Activated naive CD4-positive, alpha-beta T cell treated with anti-CD3 and anti-CD28 coated beads for 36 hours (primary cell): Measurements from ENCODE around the gene RABGAP1L. TPM values are rescaled to one million over a fixed set of nuclear protein-coding genes. Genes with fewer than 3 reads are reported as not detected.

Source experiments
- CTCF ChIA-PET: fragments of 350-600 bp; sonication (Branson Sonifier 250); formaldehyde crosslinking; loops from one replicate; lab custom pipeline; 2021; ENCODE audit warnings: antibody characterized with exemption; lab: Charles Lee
- DNase-seq: peaks from one replicate; pipeline ENCODE4 v3.0.0-alpha.2; 2020
- H3K27ac Mint-ChIP-seq: one replicate; pipeline ENCODE4 v1.8.0; 2021; ENCODE audit warnings: mild to moderate bottlenecking, mixed read lengths
- H3K27me3 Mint-ChIP-seq: one replicate; pipeline ENCODE4 v1.8.0; 2021; ENCODE audit warnings: low read depth, mixed read lengths
- H3K36me3 Mint-ChIP-seq: one replicate; pipeline ENCODE4 v1.8.0; 2021; ENCODE audit warnings: low read depth, mixed read lengths
- H3K4me1 Mint-ChIP-seq: one replicate; pipeline ENCODE4 v1.8.0; 2021; ENCODE audit warnings: low read depth, mixed read lengths
- H3K4me3 Mint-ChIP-seq: one replicate; pipeline ENCODE4 v1.8.0; 2021; ENCODE audit warnings: mild to moderate bottlenecking, moderate library complexity, mixed read lengths
- H3K9me3 Mint-ChIP-seq: one replicate; pipeline ENCODE4 v1.8.0; 2021; ENCODE audit warnings: mixed read lengths
- intact Hi-C: fragments of 100-400 bp; cut with micrococcal nuclease; formaldehyde crosslinking; loops from one replicate; pipeline ENCODE4 v1.15.1; 2023
- total RNA-seq, 2 experiments: library from RNA; stranded (reverse); gene quantifications; one replicate each; pipeline ENCODE4 v1.2.3, GENCODE V29; 2021

RABGAP1L gene
- total RNA-seq, 2 experiments from 2014 or later, result 16.6 TPM

- no peaks in the 10 kb centered on the region for H3K27me3 Mint-ChIP-seq
- H3K27ac Mint-ChIP-seq, result no peak overlapping the region
- intact Hi-C loops, result loop anchor here (1.0 to 2.0 kb wide), 3 partner anchors 26 to 38 kb away; no protein-coding TSS in a partner anchor
These were observed 779.1 kb downstream of the RABGAP1L start for GRCh38 chr1:174938281-174939007.

GRCh38 chr1:174939775-174940545 is 780.6 kb downstream of the RABGAP1L start:
- H3K4me1 Mint-ChIP-seq, result peaks cover 7% of the 10 kb centered on the region
- DNase-seq, result no peak
- CTCF ChIA-PET, result interaction anchor here (0.6 to 1.6 kb wide), 5 partner anchors 13 to 688 kb away, joined by 3 to 6 read pairs (median 4); no protein-coding TSS in a partner anchor
- no peaks in the 10 kb centered on the region for H3K9me3 Mint-ChIP-seq
- no peak overlapping the region for H3K27ac Mint-ChIP-seq
- H3K4me3 Mint-ChIP-seq, result no peak overlapping the region
- H3K36me3 Mint-ChIP-seq, result no peaks in the 10 kb centered on the region
- intact Hi-C loops, result loop anchor here (2.0 kb wide), 1 partner anchor 37 kb away; no protein-coding TSS in a partner anchor
- no peaks in the 10 kb centered on the region for H3K27me3 Mint-ChIP-seq

More at GRCh38 chr1:174938281-174939007, 779.1 kb downstream of the RABGAP1L start:
- CTCF ChIA-PET, result interaction anchor here (1.0 to 1.6 kb wide), 2 partner anchors 15 to 40 kb away, joined by 3 to 4 read pairs; no protein-coding TSS in a partner anchor
- Mint-ChIP-seq H3K4me1 (peaks cover 7% of the 10 kb centered on the region), H3K36me3 (no peaks in the 10 kb centered on the region), H3K9me3 (no peaks in the 10 kb centered on the region), H3K4me3 (no peak overlapping the region)
- no peak for DNase-seq

GRCh38 chr1:174940646-174941175 is 781.4 kb downstream of the RABGAP1L start:
- Mint-ChIP-seq H3K36me3 (no peaks in the 10 kb centered on the region), H3K4me3 (no peak overlapping the region), H3K27ac (no peak overlapping the region), H3K9me3 (no peaks in the 10 kb centered on the region), H3K27me3 (no peaks in the 10 kb centered on the region), H3K4me1 (peaks cover 7% of the 10 kb centered on the region)
- intact Hi-C loops, result no loop called here
- CTCF ChIA-PET, result interaction anchor here (0.7 kb wide), 1 partner anchor 42 kb away, joined by 3 read pairs; no protein-coding TSS in a partner anchor
- DNase-seq, result no peak

- H3K9me3 Mint-ChIP-seq, result no peaks in the 10 kb centered on the region
- H3K36me3 Mint-ChIP-seq, result no peaks in the 10 kb centered on the region
- no peak overlapping the region for H3K27ac Mint-ChIP-seq
- no peak overlapping the region for H3K4me3 Mint-ChIP-seq
- intact Hi-C loops, result no loop called here
- DNase-seq, result no peak
- H3K4me1 Mint-ChIP-seq, result peaks cover 7% of the 10 kb centered on the region
- H3K27me3 Mint-ChIP-seq, result no peaks in the 10 kb centered on the region
- CTCF ChIA-PET, result interaction anchor here (0.7 kb wide), 1 partner anchor 12 kb away, joined by 5 read pairs; no protein-coding TSS in a partner anchor
These were observed 783.4 kb downstream of the RABGAP1L start for GRCh38 chr1:174942547-174943255.

GRCh38 chr1:174946031-174946430 is 786.7 kb downstream of the RABGAP1L start:
- H3K9me3 Mint-ChIP-seq, result no peaks in the 10 kb centered on the region
- no peaks in the 10 kb centered on the region for H3K27me3 Mint-ChIP-seq
- no peak overlapping the region for H3K27ac Mint-ChIP-seq
- no peak for DNase-seq
- CTCF ChIA-PET, result interaction anchor here (0.7 kb wide), 1 partner anchor 195 kb away, joined by 3 read pairs; no protein-coding TSS in a partner anchor
- no peaks in the 10 kb centered on the region for H3K4me1 Mint-ChIP-seq
- intact Hi-C loops, result no loop called here
- no peak overlapping the region for H3K4me3 Mint-ChIP-seq
- H3K36me3 Mint-ChIP-seq, result no peaks in the 10 kb centered on the region

GRCh38 chr1:174949061-174949460 is 789.7 kb downstream of the RABGAP1L start:
- CTCF ChIA-PET, result no interaction called here
- Mint-ChIP-seq H3K4me1 (peaks cover 4% of the 10 kb centered on the region), H3K9me3 (no peaks in the 10 kb centered on the region), H3K27me3 (no peaks in the 10 kb centered on the region), H3K27ac (no peak overlapping the region), H3K36me3 (no peaks in the 10 kb centered on the region), H3K4me3 (no peak overlapping the region)
- DNase-seq, result no peak
- intact Hi-C loops, result no loop called here

- no peaks in the 10 kb centered on the region for H3K9me3 Mint-ChIP-seq
These were observed 790.3 kb downstream of the RABGAP1L start for GRCh38 chr1:174949645-174950044.

GRCh38 chr1:174953285-174954072 is 794.2 kb downstream of the RABGAP1L start:
- Mint-ChIP-seq H3K9me3 (no peaks in the 10 kb centered on the region), H3K27ac (no peak overlapping the region), H3K27me3 (no peaks in the 10 kb centered on the region), H3K4me1 (peaks cover 24% of the 10 kb centered on the region), H3K4me3 (no peak overlapping the region), H3K36me3 (no peaks in the 10 kb centered on the region)
- intact Hi-C loops, result no loop called here
- CTCF ChIA-PET, result interaction anchor here (1.1 to 1.2 kb wide), 3 partner anchors 11 to 30 kb away, joined by 3 to 5 read pairs (median 3); no protein-coding TSS in a partner anchor
- no peak for DNase-seq

More at GRCh38 chr1:174949645-174950044, 790.3 kb downstream of the RABGAP1L start:
- DNase-seq, result no peak
- Mint-ChIP-seq H3K27me3 (no peaks in the 10 kb centered on the region), H3K4me3 (no peak overlapping the region), H3K36me3 (no peaks in the 10 kb centered on the region), H3K4me1 (peaks cover 6% of the 10 kb centered on the region), H3K27ac (no peak overlapping the region)
- intact Hi-C loops, result no loop called here
- CTCF ChIA-PET, result no interaction called here

- no peak overlapping the region for H3K27ac Mint-ChIP-seq
- H3K4me3 Mint-ChIP-seq, result no peak overlapping the region
- no peaks in the 10 kb centered on the region for H3K9me3 Mint-ChIP-seq
- peaks cover 25% of the 10 kb centered on the region for H3K4me1 Mint-ChIP-seq
- no peaks in the 10 kb centered on the region for H3K36me3 Mint-ChIP-seq
- no peak for DNase-seq
- CTCF ChIA-PET, result interaction anchor here (0.6 to 1.2 kb wide), 2 partner anchors 11 to 70 kb away, joined by 3 to 5 read pairs; no protein-coding TSS in a partner anchor
- H3K27me3 Mint-ChIP-seq, result no peaks in the 10 kb centered on the region
- intact Hi-C loops, result no loop called here
These were observed 794.7 kb downstream of the RABGAP1L start for GRCh38 chr1:174954073-174954460.

- Mint-ChIP-seq H3K36me3 (no peaks in the 10 kb centered on the region), H3K4me3 (no peak overlapping the region), H3K27me3 (no peaks in the 10 kb centered on the region), H3K9me3 (no peaks in the 10 kb centered on the region), H3K4me1 (peaks cover 25% of the 10 kb centered on the region), H3K27ac (no peak overlapping the region)
- intact Hi-C loops, result no loop called here
- DNase-seq, result no peak
- CTCF ChIA-PET, result interaction anchor here (0.6 to 1.2 kb wide), 2 partner anchors 12 to 71 kb away, joined by 3 to 5 read pairs; no protein-coding TSS in a partner anchor
These were observed 795.6 kb downstream of the RABGAP1L start for GRCh38 chr1:174954671-174955669.
